Heart left ventricle (tissue), 16 donors: ENCODE measurements around the gene GNAT3. TPM values are rescaled to one million over a fixed set of nuclear protein-coding genes. Genes with fewer than 3 reads are reported as not detected.

Experiments
- ATAC-seq, 4 donors: fragments of 200-7000 bp; cut with Tn5 transposase; one replicate each; pipeline ENCODE4 v1.9.1; 2020 to 2022; ENCODE audit warnings: moderate library complexity in 4 of 4, mild to moderate bottlenecking in 3 of 4, moderate number of reproducible peaks in 1 of 4
- DNase-seq, 5 donors: peaks; one replicate each; pipeline ENCODE4 v3.0.0-alpha.2; 2020
- H3K27ac ChIP-seq, 12 donors: fragments of 200-600 bp; sonication (generic) in 4 of 12; one replicate each; pipeline versions ENCODE4 v1.5.0 to v1.8.0; 2016 to 2022; ENCODE audit warnings: mild to moderate bottlenecking in 2 of 12
- H3K27me3 ChIP-seq, 9 donors: fragments of 200-600 bp; sonication (generic) in 2 of 9; one replicate each; pipeline versions ENCODE4 v1.5.1 to v1.8.0; 2016 to 2022; ENCODE audit warnings: mild to moderate bottlenecking in 3 of 9
- H3K36me3 ChIP-seq, 9 donors: fragments of 200-600 bp; sonication (generic) in 2 of 9; one replicate each; pipeline versions ENCODE4 v1.5.0 to v1.8.0; 2018 to 2022; ENCODE audit warnings: mild to moderate bottlenecking in 2 of 9
- H3K4me1 ChIP-seq, 12 donors: fragments of 200-600 bp; sonication (generic) in 4 of 12; one replicate each; pipeline versions ENCODE4 v1.5.0 to v1.8.0; 2016 to 2022; ENCODE audit warnings: mild to moderate bottlenecking in 3 of 12
- H3K4me3 ChIP-seq, 12 donors: fragments of 200-600 bp; sonication (generic) in 4 of 12; one replicate each; pipeline versions ENCODE4 v1.5.0 to v1.8.0; 2017 to 2022; ENCODE audit warnings: mild to moderate bottlenecking in 9 of 12, moderate library complexity in 4 of 12
- H3K9me3 ChIP-seq, 12 donors: fragments of 200-600 bp; sonication (generic) in 4 of 12; one replicate each; pipeline versions ENCODE4 v1.5.0 to v1.8.0; 2016 to 2022; ENCODE audit warnings: mild to moderate bottlenecking in 1 of 12
- CTCF ChIP-seq, 12 donors: fragments of 200-600 bp; sonication (generic) in 4 of 12; IDR thresholded peaks; one replicate each; pipeline versions ENCODE4 v1.5.0 to v1.8.0; 2018 to 2022; ENCODE audit warnings: antibody characterized with exemption in 12 of 12, mild to moderate bottlenecking in 5 of 12
- POLR2A ChIP-seq, 2 donors: fragments of 450-650 bp; IDR thresholded peaks; one replicate each; pipeline ENCODE4 v1.6.1; 2017; ENCODE audit warnings: antibody characterized with exemption in 2 of 2, mild to moderate bottlenecking in 2 of 2, moderate library complexity in 2 of 2
- WGBS, 4 donors: extraction: QIAGEN DNeasy Blood & Tissue Kit in 2 of 4; methylation state at CpG; one replicate each; pipeline versions ENCODE4 v1.1.5 to v1.1.7; 2013 to 2018; 5-methylcytosine and 5-hydroxymethylcytosine counted together
- intact Hi-C, 10 donors: fragments of 100-400 bp; cut with DNase I; formaldehyde crosslinking; loops; one replicate each; pipeline versions ENCODE4 v1.11.1 to v1.14.2; 2022
- polyA plus RNA-seq, 2 donors: library from polyadenylated mRNA; stranded (reverse); fragments of 200-250 nt; gene quantifications; one replicate each; pipeline ENCODE4 v1.2.3, GENCODE V29; 2013
- total RNA-seq, 9 donors: library from RNA; depleted of rRNA in 2 of 9; stranded (reverse); fragments of >200 nt in 2 of 9; fragmentation: NEBNext Ultra II Directional in 3 of 9; extraction: Animal tissue kit (Norgen Biotek cat#: 25700) in 3 of 9; gene quantifications; one replicate each; pipeline versions ENCODE4 v1.1.0 to v1.2.4, GENCODE V29; 2016 to 2023
- donor health status: ischemic (EF 13 %, LVEDD 7.1; RV severe dilation, severe dysfunction).
- donor health status: healthy with polysubstance abuse.
- donor health status: DM: no; HTN: yes; CAD: no.
- donor health status: DM: no; HTN: no; CAD: no.
- donor health status: ischemic (EF 25% LVEDD 6.9; RV normal size, moderate dysfunction).
- donor health status: ischemic (EF 25% LVEDD 5.7; RV mildly dilated, moderate dysfunction).
- donor health status: healthy.
- donor health status: DM: yes; HTN: yes; CAD: no.
- donor health status: ischemic (EF 35%, LVEDD 5.7; RV mildly dilated, moderate dysfunction).
- donor health status: nonischemic (EF 11% LVEDD 7.7; RV severe dilation, severe dysfunction).
- donor health status: DM: yes; HTN: yes; CAD: no.
- donor health status: PGD.
- donor health status: ischemic (EF 29% LVEDD 5.4; RV normal size, mild dysfunction).
- donor health status: nonischemic (EF 23%, LVEDD 6.1; RV moderate dilation, normal function).

Gene GNAT3
- total and polyA plus RNA-seq, 11 donors: not detected

- Histone ChIP-seq H3K9me3 (no peaks in the 10 kb centered on the region), H3K36me3 (no peaks in the 10 kb centered on the region), H3K4me3 (no peak overlapping the region), H3K4me1 (peaks cover 4 to 53% (median 35%) of the 10 kb centered on the region in 12 donors), H3K27ac (peak overlapping the region in 2 of 12 donors; percentile 2 to 7), H3K27me3 (no peaks in the 10 kb centered on the region)
- no peak for TF ChIP-seq CTCF (IDR thresholded peaks at IDR 0.05)
- TF ChIP-seq POLR2A (IDR thresholded peaks at IDR 0.05): no peak
- ATAC-seq: no peak
- no peak for DNase-seq
- 51 to 72% (median 66%) methylated on average over 1 of the region's 1 CpG for WGBS, 4 donors
- intact Hi-C loops: loop anchor here in 1 of 10 donors (10.0 kb wide), 1 partner anchor 169 kb away; no protein-coding TSS in a partner anchor
These were observed 35.8 kb downstream of the GNAT3 start for GRCh38 chr7:80476035-80476434.

- peaks cover 4 to 47% (median 30%) of the 10 kb centered on the region in 12 donors for H3K4me1 ChIP-seq
- WGBS, 4 donors: 71 to 78% (median 74%) methylated on average over 3 of the region's 3 CpGs
These were observed 36.5 kb downstream of the GNAT3 start for GRCh38 chr7:80475383-80475782.

GRCh38 chr7:80473751-80474150 is 38.1 kb downstream of the GNAT3 start:
- Histone ChIP-seq H3K4me1 (peaks cover 4 to 46% (median 29%) of the 10 kb centered on the region in 12 donors), H3K4me3 (no peak overlapping the region), H3K27ac (peak overlapping the region in 1 of 12 donors; percentile 1), H3K27me3 (no peaks in the 10 kb centered on the region), H3K9me3 (no peaks in the 10 kb centered on the region), H3K36me3 (no peaks in the 10 kb centered on the region)
- DNase-seq: no peak
- TF ChIP-seq POLR2A (IDR thresholded peaks at IDR 0.05) (no peak), CTCF (IDR thresholded peaks at IDR 0.05) (no peak)
- intact Hi-C loops: loop anchor here in 2 of 10 donors (5.0 to 10.0 kb wide), 2 partner anchors 124 to 171 kb away; no protein-coding TSS in a partner anchor
- WGBS, 4 donors: 98 to 100% (median 100%) methylated on average over 1 of the region's 1 CpG
- ATAC-seq: no peak

More at GRCh38 chr7:80475383-80475782, 36.5 kb downstream of the GNAT3 start:
- intact Hi-C loops: loop anchor here in 1 of 10 donors (10.0 kb wide), 1 partner anchor 169 kb away; no protein-coding TSS in a partner anchor
- no peak overlapping the region for H3K4me3 ChIP-seq
- ATAC-seq (no peak), DNase-seq (no peak)
- H3K27ac ChIP-seq: no peak overlapping the region
- H3K9me3 ChIP-seq: no peaks in the 10 kb centered on the region
- H3K27me3 ChIP-seq: no peaks in the 10 kb centered on the region
- TF ChIP-seq CTCF (IDR thresholded peaks at IDR 0.05): no peak
- TF ChIP-seq POLR2A (IDR thresholded peaks at IDR 0.05): no peak
- H3K36me3 ChIP-seq: no peaks in the 10 kb centered on the region

GRCh38 chr7:80472491-80473200 is 39.2 kb downstream of the GNAT3 start:
- WGBS, 4 donors: 39 to 47% (median 41%) methylated on average over 4 of the region's 4 CpGs
- intact Hi-C loops: loop anchor here in 2 of 10 donors (5.0 to 10.0 kb wide), 2 partner anchors 125 to 172 kb away; no protein-coding TSS in a partner anchor
- Histone ChIP-seq H3K4me3 (no peak overlapping the region), H3K4me1 (peaks cover 4 to 36% (median 22%) of the 10 kb centered on the region in 12 donors), H3K9me3 (no peaks in the 10 kb centered on the region), H3K27ac (peak overlapping the region in 7 of 12 donors; percentile 2 to 56 (median 38)), H3K27me3 (no peaks in the 10 kb centered on the region), H3K36me3 (no peaks in the 10 kb centered on the region)
- ATAC-seq (peak in 3 of 4 donors; percentile 40 to 57 (median 41)), DNase-seq (peak in 1 of 5 donors; percentile 13)
- TF ChIP-seq POLR2A (IDR thresholded peaks at IDR 0.05) (no peak), CTCF (IDR thresholded peaks at IDR 0.05) (no peak)
